Thymus (tissue), 2 donors: ENCODE data around the gene CCNYL1. TPM values are rescaled to one million over a fixed set of nuclear protein-coding genes. Genes with fewer than 3 reads are reported as not detected.

Experiments
- polyA plus RNA-seq: library from polyadenylated mRNA; stranded (reverse); fragments of 200-250 nt; gene quantifications from one replicate; pipeline ENCODE4 v1.2.3, GENCODE V29; 2013
- total RNA-seq: library from RNA; stranded (reverse); fragments of 120-200 nt; gene quantifications from one replicate; pipeline ENCODE4 v1.2.4, GENCODE V29; 2013
- donor health status: healthy.

CCNYL1 gene
- total and polyA plus RNA-seq, 2 donors, result 6.7 to 10.5 TPM

Other genes with a start within 250 kb of the CCNYL1 start
- 50.9 TPM for gene CREB1, start 181.7 kb upstream of the CCNYL1 start, total RNA-seq
- 15.5 TPM for gene CREB1, start 181.7 kb upstream of the CCNYL1 start, polyA plus RNA-seq
- 31.8 TPM for gene METTL21A, start 86.2 kb upstream of the CCNYL1 start, total RNA-seq
- 29.8 TPM for gene METTL21A, start 86.2 kb upstream of the CCNYL1 start, polyA plus RNA-seq
- 3.3 TPM for gene FZD5, start 58.3 kb downstream of the CCNYL1 start, total RNA-seq
- gene FZD5, start 58.3 kb downstream of the CCNYL1 start, polyA plus RNA-seq, result 2.9 TPM